HUES6 (cell line): Measurements from ENCODE around the gene ZNF655.

Source experiments
- H3K27ac ChIP-seq: 2 replicates; pipeline ENCODE4 v1.7.0; 2013; ENCODE audit warnings: low read depth, mild to moderate bottlenecking, low read length, inconsistent platforms
- H3K27me3 ChIP-seq: 2 replicates; pipeline ENCODE4 v1.6.1; 2013; ENCODE audit warnings: low read length; ENCODE audit not compliant: control insufficient read depth, insufficient read depth
- H3K36me3 ChIP-seq: 2 replicates; pipeline ENCODE4 v1.6.1; 2013; ENCODE audit warnings: low read length; ENCODE audit not compliant: control insufficient read depth, insufficient read depth
- H3K4me1 ChIP-seq: 2 replicates; pipeline ENCODE4 v1.6.1; 2013; ENCODE audit warnings: low read length; ENCODE audit not compliant: control insufficient read depth, insufficient read depth
- H3K4me3 ChIP-seq: 2 replicates; pipeline ENCODE4 v1.5.1; 2013; ENCODE audit warnings: low read depth, low read length
- H3K9ac ChIP-seq: one replicate; pipeline ENCODE4 v1.6.1; 2013; ENCODE audit warnings: mild to moderate bottlenecking, low read length
- H3K9me3 ChIP-seq: 2 replicates; pipeline ENCODE4 v1.6.1; 2013; ENCODE audit warnings: low read depth, low read length; ENCODE audit not compliant: control insufficient read depth, insufficient read depth

ZNF655 gene, protein sequence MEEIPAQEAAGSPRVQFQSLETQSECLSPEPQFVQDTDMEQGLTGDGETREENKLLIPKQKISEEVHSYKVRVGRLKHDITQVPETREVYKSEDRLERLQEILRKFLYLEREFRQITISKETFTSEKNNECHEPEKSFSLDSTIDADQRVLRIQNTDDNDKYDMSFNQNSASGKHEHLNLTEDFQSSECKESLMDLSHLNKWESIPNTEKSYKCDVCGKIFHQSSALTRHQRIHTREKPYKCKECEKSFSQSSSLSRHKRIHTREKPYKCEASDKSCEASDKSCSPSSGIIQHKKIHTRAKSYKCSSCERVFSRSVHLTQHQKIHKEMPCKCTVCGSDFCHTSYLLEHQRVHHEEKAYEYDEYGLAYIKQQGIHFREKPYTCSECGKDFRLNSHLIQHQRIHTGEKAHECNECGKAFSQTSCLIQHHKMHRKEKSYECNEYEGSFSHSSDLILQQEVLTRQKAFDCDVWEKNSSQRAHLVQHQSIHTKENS

DNA sequence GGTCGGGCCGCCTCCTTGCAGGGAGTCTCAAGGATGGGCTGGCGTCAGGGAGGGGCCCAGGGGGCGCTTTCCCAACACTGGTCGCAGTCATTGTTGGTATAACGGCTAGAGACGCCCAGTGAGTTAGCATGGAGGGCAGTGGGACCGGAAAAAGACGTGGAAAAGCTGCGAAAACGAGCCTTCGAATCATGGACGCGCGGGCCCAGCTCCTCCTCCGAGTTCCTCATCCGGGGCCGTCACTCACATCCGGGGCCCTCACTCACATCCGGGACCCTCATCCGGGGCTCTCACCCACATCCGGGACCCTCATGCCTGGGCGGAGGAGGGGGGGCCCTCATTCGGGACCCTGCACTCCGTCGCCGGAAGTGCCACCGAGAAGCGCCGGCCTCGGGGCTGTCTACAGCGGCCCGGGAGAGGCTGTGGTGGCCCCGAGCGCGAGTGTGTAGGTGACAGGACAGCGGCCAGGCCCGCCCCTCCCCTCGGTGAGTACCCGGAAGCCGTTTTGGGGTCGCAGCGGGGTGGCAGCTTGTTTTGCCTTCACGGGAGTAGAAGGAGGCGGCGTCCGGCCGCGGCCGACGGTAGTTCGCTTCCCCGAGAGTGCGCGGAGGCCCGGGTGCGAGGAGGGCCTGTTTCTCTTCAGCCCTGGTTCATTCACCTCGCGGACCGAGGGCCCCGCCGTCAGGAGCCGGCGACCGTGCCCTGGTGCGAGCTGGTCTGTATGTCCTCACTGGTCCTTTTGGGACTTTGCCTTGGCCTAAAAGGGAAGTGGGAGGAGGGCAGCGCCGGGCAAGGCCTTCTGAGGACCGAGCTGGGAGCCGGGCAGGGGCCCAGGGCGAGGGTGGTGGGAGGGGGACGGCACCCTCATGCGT lies at the start of gene ZNF655:
Gene ZNF655 (plus strand): TSS at position 337 of the 869 bp plus-strand sequence. CDS start 1,918 bp downstream, outside the sequence.
- Histone ChIP-seq H3K36me3 (peaks cover 39% of the 10 kb centered on the region), H3K9me3 (no peaks in the 10 kb centered on the region), H3K27ac (peak within 1 kb of the TSS; percentile 94)

GRCh38 chr7:99514050-99514449 lies 44.4 kb upstream of the ZNF655 start:
- Histone ChIP-seq H3K36me3 (peaks cover 50% of the 10 kb centered on the region), H3K4me3 (no peak overlapping the region), H3K4me1 (no peaks in the 10 kb centered on the region), H3K9ac (no peak overlapping the region), H3K9me3 (no peaks in the 10 kb centered on the region), H3K27me3 (no peaks in the 10 kb centered on the region), H3K27ac (no peak overlapping the region)

More for the DNA sequence above, at the start of gene ZNF655:
- Histone ChIP-seq H3K4me3 (peak within 1 kb of the TSS; percentile 94), H3K4me1 (peaks cover 9% of the 10 kb centered on the region; the same call in 1 of the 2 replicates), H3K27me3 (no peaks in the 10 kb centered on the region), H3K9ac (peak within 1 kb of the TSS; percentile 100)

- H3K9ac ChIP-seq: no peak overlapping the region
- no peak overlapping the region for H3K4me3 ChIP-seq
- H3K36me3 ChIP-seq: peaks cover 63% of the 10 kb centered on the region
- no peaks in the 10 kb centered on the region; the same call in 1 of the 2 replicates for H3K9me3 ChIP-seq
- H3K4me1 ChIP-seq: no peaks in the 10 kb centered on the region
- no peak overlapping the region for H3K27ac ChIP-seq
- H3K27me3 ChIP-seq: no peaks in the 10 kb centered on the region
Observed at GRCh38 chr7:99521399-99521798, 37.0 kb upstream of the ZNF655 start.

DNA sequence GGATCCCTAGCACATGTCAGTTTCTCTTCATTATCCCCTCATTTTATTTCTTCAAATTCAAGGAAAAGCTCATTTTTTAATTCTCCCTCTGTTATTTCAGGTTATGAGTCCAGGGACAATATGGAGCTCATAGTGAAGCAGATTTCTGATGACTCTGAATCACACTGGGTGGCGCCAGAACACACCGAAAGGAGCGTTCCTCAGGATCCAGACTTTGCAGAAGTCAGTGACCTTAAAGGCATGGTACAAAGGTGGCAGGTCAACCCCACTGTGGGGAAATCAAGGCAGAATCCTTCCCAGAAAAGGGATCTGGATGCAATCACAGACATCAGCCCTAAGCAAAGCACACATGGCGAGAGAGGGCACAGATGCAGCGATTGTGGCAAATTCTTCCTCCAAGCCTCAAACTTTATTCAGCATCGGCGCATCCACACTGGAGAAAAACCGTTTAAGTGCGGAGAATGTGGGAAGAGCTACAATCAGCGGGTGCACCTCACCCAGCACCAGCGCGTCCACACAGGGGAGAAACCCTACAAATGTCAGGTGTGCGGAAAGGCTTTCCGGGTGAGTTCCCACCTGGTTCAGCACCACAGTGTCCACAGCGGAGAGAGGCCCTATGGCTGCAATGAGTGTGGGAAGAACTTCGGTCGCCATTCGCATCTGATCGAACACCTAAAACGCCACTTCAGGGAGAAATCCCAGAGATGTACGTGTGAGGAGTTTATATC lies 32.6 kb upstream of the ZNF655 start:
- Histone ChIP-seq H3K36me3 (peaks cover 75% of the 10 kb centered on the region), H3K9ac (no peak overlapping the region), H3K9me3 (peaks cover 25% of the 10 kb centered on the region), H3K27me3 (no peaks in the 10 kb centered on the region), H3K27ac (no peak overlapping the region), H3K4me1 (no peaks in the 10 kb centered on the region), H3K4me3 (no peak overlapping the region)

DNA sequence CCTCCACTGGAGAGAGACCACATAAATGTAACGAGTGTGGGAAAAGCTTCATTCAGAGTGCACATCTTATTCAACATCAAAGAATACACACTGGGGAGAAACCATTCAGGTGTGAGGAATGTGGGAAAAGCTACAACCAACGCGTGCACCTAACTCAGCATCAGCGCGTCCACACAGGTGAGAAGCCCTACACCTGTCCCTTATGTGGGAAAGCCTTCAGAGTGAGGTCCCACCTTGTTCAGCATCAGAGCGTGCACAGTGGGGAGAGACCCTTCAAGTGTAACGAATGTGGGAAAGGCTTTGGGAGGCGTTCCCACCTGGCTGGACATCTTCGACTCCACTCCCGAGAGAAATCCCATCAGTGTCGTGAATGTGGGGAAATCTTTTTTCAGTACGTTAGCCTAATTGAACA lies 27.1 kb upstream of the ZNF655 start:
- Histone ChIP-seq H3K9ac (no peak overlapping the region), H3K4me3 (0 out of 2 replicates have a peak overlapping the region, but pooled peaks have one; percentile 17), H3K9me3 (peaks cover 63% of the 10 kb centered on the region), H3K27ac (no peak overlapping the region), H3K27me3 (no peaks in the 10 kb centered on the region), H3K36me3 (peaks cover 71% of the 10 kb centered on the region), H3K4me1 (no peaks in the 10 kb centered on the region)

DNA sequence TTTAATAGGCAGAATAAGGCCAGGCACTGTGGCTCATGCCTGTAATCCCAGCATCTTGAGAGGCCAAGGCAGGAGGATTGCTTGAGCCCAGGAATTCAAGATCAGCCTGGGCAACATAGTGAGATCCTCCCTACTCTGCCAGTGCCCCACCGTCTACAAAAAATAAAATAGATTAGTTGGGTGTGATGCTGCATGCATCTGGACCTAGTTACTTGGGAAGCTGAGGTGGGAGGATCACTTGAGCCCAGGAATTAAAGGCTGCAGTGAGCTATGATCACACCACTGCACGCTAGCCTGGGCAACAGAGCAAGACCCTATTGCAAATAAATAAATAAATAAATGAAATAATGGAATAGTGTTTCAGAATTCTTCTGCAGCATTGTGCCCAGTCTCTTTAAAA lies 22.8 kb upstream of the ZNF655 start:
- peaks cover 56% of the 10 kb centered on the region for H3K9me3 ChIP-seq
- H3K27me3 ChIP-seq: no peaks in the 10 kb centered on the region
- H3K9ac ChIP-seq: no peak overlapping the region

DNA sequence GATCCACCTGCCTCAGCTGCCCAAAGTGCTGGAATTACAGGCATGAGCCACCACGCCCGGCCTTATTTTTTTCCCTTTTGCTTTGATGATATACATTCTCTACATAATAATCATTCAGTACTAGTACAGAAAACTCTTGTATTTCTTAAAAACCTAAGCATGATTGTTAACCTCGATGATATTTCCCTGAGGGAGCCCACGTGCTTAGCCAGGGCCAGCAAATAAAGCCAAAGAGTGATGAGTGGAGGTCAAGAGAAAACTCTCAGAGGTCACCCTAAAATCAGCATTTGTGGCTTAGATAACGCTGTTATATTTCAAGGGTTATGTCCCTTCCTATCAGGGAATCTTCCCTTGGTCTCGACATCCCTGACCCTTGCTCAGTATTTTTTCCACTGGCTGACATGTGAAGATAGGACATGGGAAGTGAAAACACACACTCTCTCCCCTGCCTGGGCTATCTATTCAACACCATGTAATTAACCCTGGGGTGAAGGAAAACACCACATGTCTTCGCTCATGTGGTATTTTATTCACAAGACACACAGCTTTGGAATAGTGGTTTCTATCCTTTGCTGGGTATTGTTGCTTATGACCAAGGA lies 19.1 kb upstream of the ZNF655 start:
- peaks cover 43% of the 10 kb centered on the region for H3K9me3 ChIP-seq
- H3K4me1 ChIP-seq: no peaks in the 10 kb centered on the region
- no peak overlapping the region for H3K27ac ChIP-seq
- H3K9ac ChIP-seq: no peak overlapping the region
- H3K27me3 ChIP-seq: no peaks in the 10 kb centered on the region
- H3K4me3 ChIP-seq: no peak overlapping the region
- H3K36me3 ChIP-seq: no peaks in the 10 kb centered on the region

More for the DNA sequence above, 22.8 kb upstream of the ZNF655 start:
- Histone ChIP-seq H3K27ac (no peak overlapping the region), H3K4me3 (no peak overlapping the region), H3K36me3 (peaks cover 32% of the 10 kb centered on the region), H3K4me1 (no peaks in the 10 kb centered on the region)

DNA sequence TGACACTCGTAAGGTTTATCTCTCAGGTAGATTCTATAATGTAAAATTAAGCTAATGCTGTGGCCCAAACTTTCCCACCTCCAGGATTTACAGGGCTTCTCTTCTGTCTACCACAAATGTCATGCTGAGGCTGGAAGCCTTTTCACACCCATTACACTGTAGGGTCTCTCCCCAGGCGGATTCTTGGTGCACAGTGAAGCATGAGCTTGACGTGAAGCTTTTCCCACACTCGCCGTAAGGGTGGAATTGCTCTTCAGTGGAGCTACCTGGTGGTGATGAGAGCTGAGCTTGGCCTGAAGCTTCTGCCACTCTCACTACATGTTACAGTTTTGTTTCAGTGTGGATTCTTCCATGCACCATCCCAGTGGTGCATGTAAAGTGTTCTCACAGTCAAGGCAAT lies 17.9 kb upstream of the ZNF655 start:
- no peaks in the 10 kb centered on the region for H3K36me3 ChIP-seq
- H3K9me3 ChIP-seq: peaks cover 37% of the 10 kb centered on the region
- H3K27me3 ChIP-seq: no peaks in the 10 kb centered on the region
- H3K9ac ChIP-seq: no peak overlapping the region
- no peak overlapping the region for H3K4me3 ChIP-seq
- H3K4me1 ChIP-seq: no peaks in the 10 kb centered on the region
- H3K27ac ChIP-seq: no peak overlapping the region

- no peaks in the 10 kb centered on the region for H3K27me3 ChIP-seq
- H3K36me3 ChIP-seq: no peaks in the 10 kb centered on the region
- H3K4me3 ChIP-seq: no peak overlapping the region
- no peak overlapping the region for H3K9ac ChIP-seq
- no peaks in the 10 kb centered on the region for H3K4me1 ChIP-seq
- H3K9me3 ChIP-seq: peaks cover 37% of the 10 kb centered on the region
- no peak overlapping the region for H3K27ac ChIP-seq
Observed at GRCh38 chr7:99541212-99541611, 17.2 kb upstream of the ZNF655 start.

GRCh38 chr7:99543081-99543671 lies 15.3 kb upstream of the ZNF655 start:
- H3K9me3 ChIP-seq: peaks cover 37% of the 10 kb centered on the region
- no peaks in the 10 kb centered on the region for H3K27me3 ChIP-seq
- no peak overlapping the region for H3K4me3 ChIP-seq
- peaks cover 13% of the 10 kb centered on the region for H3K36me3 ChIP-seq
- H3K27ac ChIP-seq: no peak overlapping the region
- no peaks in the 10 kb centered on the region for H3K4me1 ChIP-seq
- H3K9ac ChIP-seq: no peak overlapping the region
